Activated T-helper 1 cell treated with anti-CD3 and anti-CD28 coated beads, Interleukin-2, amount 50 U/mL, for 16 hours (primary cell): ENCODE results near the gene PAX5.

Experiments
- DNase-seq, 2 donors: peaks; one replicate each; pipeline ENCODE4 v3.0.0-alpha.2; 2020; ENCODE audit warnings: low read depth in 1 of 2, low spot score in 1 of 2

The PAX5 gene

DNA sequence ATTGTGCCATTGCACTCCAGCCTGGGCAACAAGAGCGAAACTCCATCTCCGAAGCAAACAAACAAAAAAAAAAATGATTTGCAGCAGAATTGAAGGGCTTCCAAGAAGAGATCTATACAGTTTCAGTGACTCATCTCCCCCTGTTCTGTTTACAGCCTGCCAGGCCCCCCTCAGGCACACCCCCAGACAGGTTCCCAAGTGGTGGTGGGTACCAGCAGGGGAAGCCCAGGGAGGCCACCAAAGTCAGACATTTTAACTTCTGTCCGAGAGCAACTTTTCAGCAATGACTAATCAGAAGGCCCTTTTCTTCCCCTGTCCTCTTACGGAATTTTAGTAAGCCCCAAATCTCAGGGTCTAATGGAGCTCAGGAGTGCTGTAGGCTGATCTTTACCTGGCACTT lies 98.7 kb downstream of the PAX5 start:
- no peak for DNase-seq

DNA sequence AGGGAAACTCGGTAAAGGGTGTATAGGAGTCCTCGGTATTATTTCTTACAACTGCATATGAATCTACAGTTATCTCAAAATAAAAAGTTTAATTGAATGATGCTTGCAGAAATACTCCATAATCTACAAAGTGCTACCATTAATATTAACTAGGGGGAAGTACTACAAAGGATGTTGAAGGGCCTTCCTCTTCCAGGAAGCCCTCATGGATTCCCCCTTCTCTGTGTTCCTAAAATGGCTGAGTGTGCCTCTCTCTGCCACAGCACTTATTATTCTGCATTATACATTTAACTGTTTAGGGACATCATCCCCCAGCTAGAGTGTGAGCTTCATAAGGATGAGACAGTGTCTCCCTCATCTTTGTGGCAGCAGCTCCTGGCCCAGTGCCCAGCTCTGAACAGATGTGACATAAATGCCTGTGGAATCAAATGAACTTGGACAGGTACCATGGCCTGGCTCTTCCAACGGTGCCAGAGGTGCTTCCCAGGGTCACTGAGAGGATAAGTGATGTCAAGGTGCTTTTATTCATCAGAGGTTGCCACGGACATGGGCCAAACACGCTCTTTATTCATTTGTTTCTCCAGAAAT lies 99.5 kb downstream of the PAX5 start:
- no peak for DNase-seq

GRCh38 chr9:36933676-36934215 lies 100.3 kb downstream of the PAX5 start:
- no peak for DNase-seq

DNA sequence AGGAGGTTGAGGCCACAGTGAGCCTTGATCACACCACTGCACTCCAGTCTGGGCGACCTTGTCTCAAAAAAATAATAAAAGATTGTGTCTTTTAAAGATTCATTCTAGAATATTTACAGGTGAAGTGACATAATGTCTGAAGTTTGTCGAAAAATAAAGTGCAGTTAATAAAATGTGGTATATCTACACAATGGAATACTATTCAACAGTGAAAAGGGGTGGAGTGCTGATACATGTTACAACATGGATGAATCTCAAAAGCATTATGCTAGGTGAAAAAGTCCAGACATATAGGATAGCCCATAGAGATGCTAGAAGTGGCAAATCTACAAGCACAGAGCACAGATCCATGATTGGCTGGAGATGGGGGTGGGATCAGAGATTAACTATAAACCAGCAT lies 101.9 kb downstream of the PAX5 start:
- no peak for DNase-seq

DNA sequence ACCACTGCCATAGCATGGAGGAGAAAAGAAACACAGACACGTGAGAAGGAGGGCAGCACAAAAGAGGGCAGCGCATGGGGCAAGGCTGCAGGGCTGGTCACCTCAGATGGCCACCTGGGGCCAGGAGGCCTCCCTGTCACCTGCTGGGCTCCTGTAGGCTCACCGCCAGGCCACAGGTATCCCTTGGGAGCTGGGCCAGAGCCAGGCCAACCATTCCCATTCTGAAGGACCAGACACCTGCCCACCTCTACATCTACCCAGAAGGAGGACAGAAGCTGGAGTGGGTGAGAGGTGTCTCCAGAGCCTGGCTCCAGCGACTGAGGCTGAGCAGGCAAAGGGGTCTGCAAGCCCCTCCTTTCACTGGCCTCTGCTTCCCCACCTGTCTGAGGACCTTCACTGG lies 103.1 kb downstream of the PAX5 start:
- DNase-seq = no peak

DNA sequence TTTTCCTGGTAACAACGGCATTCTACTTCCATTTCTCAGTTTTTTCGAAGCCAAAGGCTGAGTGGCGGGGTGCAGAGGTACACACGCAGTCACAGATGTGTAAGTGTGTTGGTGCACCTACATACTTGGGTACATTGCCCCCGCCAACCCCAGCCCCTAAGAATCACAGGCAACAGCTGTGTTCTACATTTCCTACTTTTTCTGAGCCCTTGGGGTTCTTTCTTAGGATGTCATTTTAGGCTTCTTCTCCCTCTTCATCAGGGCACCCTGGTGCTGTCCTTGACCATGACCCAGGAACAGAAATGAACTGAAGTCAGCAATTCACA lies 104.8 kb downstream of the PAX5 start:
- DNase-seq = no peak

DNA sequence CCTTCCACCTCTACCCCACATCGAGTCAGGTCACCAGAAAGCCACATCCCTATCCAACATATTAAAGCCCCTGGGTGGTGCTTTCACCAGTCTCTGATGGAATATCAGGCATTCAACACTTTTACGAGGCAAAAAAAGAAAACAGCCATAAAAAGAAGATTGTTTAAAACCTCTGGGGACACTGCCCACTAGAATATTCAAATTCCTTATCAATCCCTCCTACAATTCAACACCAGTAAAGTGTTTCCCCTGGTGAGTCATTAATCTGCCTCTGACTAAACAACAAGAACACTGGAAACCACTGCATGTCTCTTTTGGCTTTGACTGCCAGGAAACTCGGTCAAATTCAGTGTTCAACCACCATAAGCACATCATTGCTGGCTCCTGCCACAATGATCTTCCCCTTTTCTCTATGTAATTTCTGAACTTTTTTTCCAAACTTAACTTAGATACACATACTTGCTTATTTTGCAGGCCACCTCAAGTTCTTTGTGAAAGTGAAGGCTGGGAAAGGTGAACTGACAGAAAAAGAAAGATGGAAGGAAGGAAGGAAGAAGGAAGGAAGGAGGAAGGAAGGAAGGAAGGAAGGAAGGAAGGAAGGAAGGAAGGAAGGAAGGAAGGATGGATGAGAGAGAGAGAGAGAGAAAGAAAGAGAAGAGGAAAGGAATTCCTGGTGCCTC lies 105.3 kb downstream of the PAX5 start:
- no peak for DNase-seq

DNA sequence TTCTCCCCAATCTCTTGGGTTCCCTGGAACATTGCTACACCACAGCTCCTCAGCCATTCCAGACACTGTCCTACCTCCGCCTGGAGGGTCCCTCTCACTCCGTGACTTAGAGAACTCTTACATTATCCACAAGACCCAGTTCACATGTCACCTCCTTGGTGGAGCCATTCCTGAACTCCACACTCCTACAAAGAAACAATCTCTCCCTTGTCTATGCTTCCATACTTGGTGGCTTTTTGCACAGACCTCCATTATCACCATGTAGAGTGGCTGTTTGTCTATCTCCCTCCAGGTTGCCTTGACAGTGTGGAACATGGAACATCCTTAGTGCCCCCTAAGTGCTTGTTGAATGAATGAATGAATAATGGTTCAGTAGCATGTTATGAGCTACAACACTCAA lies 105.9 kb downstream of the PAX5 start:
- no peak for DNase-seq

DNA sequence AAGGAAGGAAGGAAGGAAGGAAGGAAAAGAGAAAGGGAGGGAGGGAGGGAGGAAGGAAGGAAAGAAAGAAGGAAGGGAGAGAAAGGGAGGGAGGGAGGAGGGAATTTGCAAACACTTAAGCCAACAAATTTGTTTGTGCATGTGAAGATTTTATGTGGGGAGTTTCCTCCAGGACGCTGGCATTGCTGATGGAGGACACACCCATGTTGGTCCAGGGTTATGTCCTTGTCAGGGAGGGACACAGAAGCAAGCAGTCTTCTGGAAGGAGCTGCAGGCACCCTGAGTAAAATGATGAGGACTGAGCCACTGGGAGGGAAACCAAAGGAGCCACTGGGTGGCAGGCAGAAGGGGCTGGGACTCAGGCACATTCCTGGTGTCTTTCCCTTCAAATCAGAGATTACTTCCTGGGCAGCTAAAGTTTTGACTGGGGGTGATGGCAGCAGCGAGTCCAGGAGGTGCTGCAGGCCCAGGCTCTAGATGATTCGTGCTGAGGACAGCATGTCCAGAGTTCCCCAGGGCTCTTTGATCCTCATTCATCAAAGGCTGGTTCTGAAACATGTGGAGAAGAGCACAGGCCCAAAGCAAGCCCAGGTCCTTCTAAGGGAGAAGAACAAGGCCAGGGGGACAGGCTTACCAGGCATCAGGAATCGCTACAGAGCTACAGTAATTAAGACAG lies 109.2 kb downstream of the PAX5 start:
- DNase-seq = no peak

DNA sequence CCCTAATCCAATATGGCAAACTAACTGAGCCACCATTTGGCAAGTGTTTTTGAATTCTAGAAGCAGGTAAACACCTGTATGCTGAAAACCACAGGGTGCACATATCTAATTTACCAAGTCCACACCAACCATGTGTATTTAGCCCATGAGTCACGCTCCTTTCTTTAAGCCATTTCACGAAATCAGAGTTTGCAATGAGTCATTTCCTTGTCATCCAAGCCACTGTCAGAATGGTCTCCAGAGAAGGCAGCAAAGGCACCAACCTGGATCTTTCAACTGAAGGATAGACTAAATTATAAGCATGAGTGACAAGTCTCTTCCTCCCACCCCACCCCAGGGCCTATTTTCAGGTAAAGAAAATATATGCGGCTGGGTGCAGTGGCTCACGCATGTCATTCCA lies 110.0 kb downstream of the PAX5 start:
- no peak for DNase-seq

DNA sequence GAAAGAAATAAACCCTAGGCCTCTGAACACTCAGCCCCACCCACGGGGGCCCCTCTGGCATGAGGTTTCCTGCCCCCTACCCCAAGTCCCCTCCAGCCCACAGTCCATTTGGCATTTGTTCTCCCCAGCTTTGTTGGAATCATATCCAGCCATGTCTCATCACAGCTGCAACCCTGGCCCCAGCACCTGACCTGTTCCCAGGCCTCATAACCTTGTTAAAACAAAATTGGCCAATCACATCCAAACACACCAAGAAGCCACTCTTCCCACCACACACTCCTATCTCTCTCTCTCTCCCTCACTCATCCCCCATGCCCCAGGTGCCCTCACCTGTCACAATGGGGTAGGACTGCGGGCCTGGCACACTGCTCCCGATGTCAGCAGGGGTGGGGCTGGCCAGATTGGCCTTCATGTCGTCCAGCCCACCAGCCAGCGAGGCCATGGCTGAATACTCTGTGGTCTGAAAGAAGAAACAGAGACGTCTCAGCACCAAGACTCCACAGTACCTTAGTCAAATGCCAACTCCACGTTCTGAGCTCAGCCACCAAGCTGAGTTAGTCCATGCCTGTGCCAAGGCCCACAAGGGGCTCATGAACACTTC lies 110.9 kb downstream of the PAX5 start:
- DNase-seq = no peak

DNA sequence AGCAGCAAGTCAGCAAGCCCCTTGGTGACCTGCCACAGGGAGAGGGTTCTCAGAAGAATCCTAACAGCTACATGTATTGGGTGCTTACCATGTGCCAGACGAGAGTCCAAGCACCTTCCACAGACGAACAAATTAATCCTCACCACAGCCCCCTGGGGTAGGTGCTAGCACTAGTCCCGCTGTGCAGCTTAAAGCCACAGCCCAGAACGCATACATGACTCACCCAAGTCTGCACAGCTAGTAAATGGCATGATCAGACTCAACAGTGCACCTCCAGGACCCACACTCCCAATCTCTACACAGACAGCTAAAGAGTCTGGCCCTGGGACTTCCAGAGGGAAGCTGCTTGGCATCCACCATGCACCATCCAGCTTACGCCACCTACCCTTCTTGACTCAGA lies 111.5 kb downstream of the PAX5 start:
- DNase-seq = no peak

GRCh38 chr9:36914212-36914577 lies 119.9 kb downstream of the PAX5 start:
- DNase-seq = no peak

DNA sequence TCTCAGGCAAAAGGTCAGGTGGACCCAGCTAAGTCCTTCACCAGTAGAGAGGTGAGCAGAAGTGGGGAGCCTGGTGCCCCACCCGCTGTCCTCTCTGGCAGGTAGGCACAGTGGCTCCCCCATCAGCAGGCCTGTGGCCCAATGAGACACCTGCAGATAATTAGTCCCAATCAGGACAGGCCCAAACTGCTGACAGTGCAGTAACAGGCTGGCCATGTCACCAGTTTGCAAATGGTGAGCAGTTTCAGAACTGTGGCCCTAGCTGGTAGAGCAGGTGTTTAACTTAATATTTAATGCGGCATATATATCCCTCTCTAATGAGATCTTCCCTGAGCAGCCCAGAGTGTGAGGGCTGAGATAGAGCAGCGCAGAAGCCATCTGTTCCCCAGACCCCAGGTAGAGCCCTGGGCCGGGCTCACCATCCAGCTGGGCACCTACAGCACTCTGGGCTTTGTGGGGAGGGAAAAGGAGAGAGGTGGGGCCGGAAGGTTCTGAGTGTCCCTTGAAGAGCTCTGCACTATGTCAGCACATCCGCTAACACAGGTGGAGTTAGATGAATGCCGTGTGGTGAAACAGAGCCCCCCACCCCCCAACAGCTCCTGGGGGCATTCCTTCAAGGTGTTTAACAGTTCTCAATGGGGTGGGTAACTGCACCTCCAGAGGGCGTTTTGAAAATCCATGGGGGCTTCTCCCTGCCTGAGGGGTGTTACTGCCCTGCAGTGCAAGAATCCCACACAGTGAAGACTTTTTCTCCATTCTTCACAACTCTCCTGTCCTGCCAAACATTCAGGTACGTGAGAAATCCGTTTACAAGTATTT lies 120.5 kb downstream of the PAX5 start:
- DNase-seq = no peak

DNA sequence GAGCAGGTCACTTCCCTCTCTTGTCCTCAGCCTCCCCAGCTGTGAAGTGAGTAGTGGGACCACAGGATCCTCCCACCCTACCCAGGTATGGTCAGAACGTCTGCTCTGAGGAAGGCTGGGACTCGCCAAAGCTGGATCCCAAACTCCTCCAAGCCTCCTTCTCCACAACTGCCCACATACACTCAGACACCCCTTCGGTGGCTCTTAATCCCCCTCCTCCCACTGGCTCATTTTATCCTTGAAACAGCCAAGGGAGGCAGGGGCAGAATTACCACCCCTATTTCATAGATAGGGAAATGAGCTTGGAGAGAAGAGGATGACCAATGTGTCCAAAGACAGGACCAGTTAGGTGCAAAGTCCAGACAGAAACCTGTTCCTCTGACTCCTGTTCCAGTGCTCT lies 121.4 kb downstream of the PAX5 start:
- no peak for DNase-seq

- no peak for DNase-seq
Measured at GRCh38 chr9:36911601-36912412, 122.3 kb downstream of the PAX5 start.

GRCh38 chr9:36911037-36911436 lies 123.0 kb downstream of the PAX5 start:
- no peak for DNase-seq

DNA sequence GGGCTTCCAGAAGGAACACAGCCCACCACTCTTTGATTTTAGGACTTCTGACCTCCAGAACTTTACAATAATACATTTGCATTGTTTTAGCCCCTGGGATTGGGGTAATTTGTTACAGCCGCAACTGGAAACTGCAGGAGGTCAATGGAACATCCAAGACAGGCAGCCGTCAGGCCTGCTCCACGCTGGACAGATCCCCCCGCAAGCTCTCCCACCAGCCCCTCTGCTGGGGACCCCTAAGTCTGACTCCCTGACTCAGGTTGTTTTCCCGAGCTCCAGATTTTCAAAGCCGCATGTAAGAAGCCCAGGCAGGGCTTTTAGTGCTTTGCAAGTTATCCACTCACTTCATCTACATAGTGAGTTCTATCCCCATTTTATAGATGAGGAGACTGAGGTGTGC lies 127.6 kb downstream of the PAX5 start:
- no peak for DNase-seq

- no peak for DNase-seq
Measured at GRCh38 chr9:36905101-36906066, 128.7 kb downstream of the PAX5 start.
